Stomach (tissue), 4 donors: Measurements from ENCODE around the gene MAPK1.

Source experiments
- EP300 ChIP-seq: sonication (generic); formaldehyde crosslinking; IDR thresholded peaks from one replicate; pipeline ENCODE4 v1.6.1; 2017; ENCODE audit warnings: antibody characterized with exemption
- POLR2A ChIP-seq, 4 donors: fragments of 450-650 bp; IDR thresholded peaks; one replicate each; pipeline ENCODE4 v1.6.1; 2016; ENCODE audit warnings: antibody characterized with exemption in 4 of 4, control low read depth in 2 of 4, mild to moderate bottlenecking in 1 of 4, moderate library complexity in 1 of 4
- POLR2AphosphoS5 ChIP-seq, 3 donors: sonication (generic); formaldehyde crosslinking; IDR thresholded peaks; one replicate each; pipeline ENCODE4 v1.6.1; 2016; ENCODE audit warnings: antibody characterized with exemption in 3 of 3
- TF ChIP-seq, protein P1 (sequence below), 7 experiments: fragments of 450-650 bp in 4 of 7; fragments of 200-600 bp in 3 of 7; sonication (generic) in 3 of 7; IDR thresholded peaks; one replicate each; pipeline ENCODE4 v1.5.1; 2016 to 2019; ENCODE audit warnings: antibody characterized with exemption in 7 of 7, control low read depth in 2 of 7, mild to moderate bottlenecking in 1 of 7

DNA sequence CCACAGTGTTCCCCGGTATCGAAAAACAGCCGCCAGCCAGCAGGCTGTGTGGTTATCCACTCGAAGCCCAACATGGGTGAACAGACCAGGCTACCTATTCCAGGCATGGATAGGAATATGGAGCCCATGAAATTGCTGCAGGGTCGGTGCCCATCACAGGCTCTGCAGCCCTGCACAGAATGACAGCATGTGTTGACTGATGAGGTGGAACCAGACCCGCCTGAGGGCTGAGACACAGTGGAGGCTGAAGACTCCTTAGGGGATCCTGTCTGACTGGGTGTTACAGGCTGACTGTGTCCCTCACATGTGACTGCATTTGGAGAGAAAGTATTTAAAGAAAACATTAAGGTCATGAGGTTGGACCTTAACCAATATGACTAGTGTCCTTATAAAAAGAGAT is 125.7 kb downstream of the MAPK1 start:
- TF ChIP-seq, protein P1, sequence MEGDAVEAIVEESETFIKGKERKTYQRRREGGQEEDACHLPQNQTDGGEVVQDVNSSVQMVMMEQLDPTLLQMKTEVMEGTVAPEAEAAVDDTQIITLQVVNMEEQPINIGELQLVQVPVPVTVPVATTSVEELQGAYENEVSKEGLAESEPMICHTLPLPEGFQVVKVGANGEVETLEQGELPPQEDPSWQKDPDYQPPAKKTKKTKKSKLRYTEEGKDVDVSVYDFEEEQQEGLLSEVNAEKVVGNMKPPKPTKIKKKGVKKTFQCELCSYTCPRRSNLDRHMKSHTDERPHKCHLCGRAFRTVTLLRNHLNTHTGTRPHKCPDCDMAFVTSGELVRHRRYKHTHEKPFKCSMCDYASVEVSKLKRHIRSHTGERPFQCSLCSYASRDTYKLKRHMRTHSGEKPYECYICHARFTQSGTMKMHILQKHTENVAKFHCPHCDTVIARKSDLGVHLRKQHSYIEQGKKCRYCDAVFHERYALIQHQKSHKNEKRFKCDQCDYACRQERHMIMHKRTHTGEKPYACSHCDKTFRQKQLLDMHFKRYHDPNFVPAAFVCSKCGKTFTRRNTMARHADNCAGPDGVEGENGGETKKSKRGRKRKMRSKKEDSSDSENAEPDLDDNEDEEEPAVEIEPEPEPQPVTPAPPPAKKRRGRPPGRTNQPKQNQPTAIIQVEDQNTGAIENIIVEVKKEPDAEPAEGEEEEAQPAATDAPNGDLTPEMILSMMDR (IDR thresholded peaks at IDR 0.05) = no peak
- TF ChIP-seq POLR2A (IDR thresholded peaks at IDR 0.05) (no peak), POLR2AphosphoS5 (IDR thresholded peaks at IDR 0.05) (no peak), EP300 (no peak)
